ENCODE data around the gene ACY1. TPM values are rescaled to one million over a fixed set of nuclear protein-coding genes. Genes with fewer than 3 reads are reported as not detected.
"Not testable (repeated sequence)": the region's sequence is repeated elsewhere in the genome, so short reads cannot be mapped to it uniquely, and the experiment has no call there.

Gene ACY1
- total and polyA plus RNA-seq, 12 donors: 18.7 to 45.6 (median 25.0) TPM

DNA sequence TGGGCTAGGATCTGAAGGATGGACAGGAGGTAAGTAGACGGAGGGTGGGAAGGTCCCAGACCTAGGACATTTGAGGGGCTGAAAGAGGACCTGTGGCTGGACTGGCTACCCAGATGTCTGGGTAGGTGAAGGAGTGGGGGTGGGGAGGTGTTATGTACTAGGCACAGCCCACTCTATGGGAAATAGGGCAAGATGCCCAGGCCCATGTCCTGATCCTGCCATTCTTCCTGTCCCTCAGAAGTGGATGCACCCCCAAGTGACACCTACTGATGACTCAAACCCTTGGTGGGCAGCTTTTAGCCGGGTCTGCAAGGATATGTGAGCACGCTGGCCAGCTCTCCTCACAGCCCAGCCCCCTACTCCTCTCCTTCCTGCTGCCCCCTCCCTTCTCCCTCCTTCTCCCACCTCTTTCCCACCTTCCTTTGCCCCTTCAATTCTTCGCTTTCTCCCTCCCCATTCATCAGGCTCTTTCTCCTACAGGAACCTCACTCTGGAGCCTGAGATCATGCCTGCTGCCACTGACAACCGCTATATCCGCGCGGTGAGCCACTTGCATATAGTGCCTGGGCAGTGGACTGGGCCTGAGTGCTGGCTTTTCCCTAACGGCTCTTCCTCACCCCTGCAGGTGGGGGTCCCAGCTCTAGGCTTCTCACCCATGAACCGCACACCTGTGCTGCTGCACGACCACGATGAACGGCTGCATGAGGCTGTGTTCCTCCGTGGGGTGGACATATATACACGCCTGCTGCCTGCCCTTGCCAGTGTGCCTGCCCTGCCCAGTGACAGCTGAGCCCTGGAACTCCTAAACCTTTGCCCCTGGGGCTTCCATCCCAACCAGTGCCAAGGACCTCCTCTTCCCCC is 5.2 kb downstream of the ACY1 start:
- 81 to 83% methylated on average over 15 of the region's 15 CpGs for WGBS, 2 donors
- DNase-seq: no peak

DNA sequence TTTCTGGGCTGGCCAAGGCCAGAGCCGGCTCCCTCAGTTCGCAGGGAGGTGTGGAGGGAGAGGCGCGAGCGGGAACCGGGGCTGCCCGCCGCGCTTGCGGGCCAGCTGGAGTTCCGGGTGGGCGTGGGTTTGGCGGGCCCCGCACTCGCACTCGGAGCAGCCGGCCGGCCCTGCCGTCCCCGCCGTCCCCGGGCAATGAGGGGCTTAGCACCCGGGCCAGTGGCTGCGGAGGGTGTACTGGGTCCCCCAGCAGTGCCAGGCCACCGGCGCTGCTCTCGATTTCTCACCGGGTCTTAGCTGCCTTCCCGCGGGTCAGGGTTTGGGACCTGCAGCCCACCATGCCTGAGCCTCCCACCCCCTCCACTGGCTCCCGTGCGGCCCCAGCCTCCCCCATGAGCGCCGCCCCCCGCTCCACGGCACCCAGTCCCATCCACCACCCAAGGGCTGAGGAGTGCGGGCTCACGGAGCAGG is 7.2 kb downstream of the ACY1 start:
- not testable (repeated sequence) for H3K9me3 ChIP-seq, ATAC-seq, DNase-seq, H3K4me3 ChIP-seq, H3K27me3 ChIP-seq
- H3K27ac ChIP-seq: peak overlapping the region in 1 of 10 donors; percentile 51
- H3K36me3 ChIP-seq: peaks cover 0 to 41% (median 16%) of the 10 kb centered on the region in 9 donors
- intact Hi-C loops (cut with DNase I): loop anchor here in 1 of 10 donors (10.0 kb wide), 1 partner anchor 294 kb away; the partner anchor contains the start of gene GLYCTK
- peaks cover 5 to 39% (median 28%) of the 10 kb centered on the region in 9 donors for H3K4me1 ChIP-seq
- 73 to 77% methylated on average over 38 of the region's 38 CpGs for WGBS, 2 donors

More for the DNA sequence above, 5.2 kb downstream of the ACY1 start:
- intact Hi-C loops (cut with DNase I): no loop called here
- Histone ChIP-seq H3K4me1 (peaks cover 8 to 34% (median 22%) of the 10 kb centered on the region in 9 donors), H3K36me3 (peaks cover 0 to 26% (median 3%) of the 10 kb centered on the region in 9 donors), H3K27me3 (no peaks in the 10 kb centered on the region), H3K9me3 (no peaks in the 10 kb centered on the region), H3K4me3 (no peak overlapping the region), H3K27ac (peak overlapping the region in 1 of 10 donors; percentile 35)
- no peak for ATAC-seq
- TF ChIP-seq, protein P1, sequence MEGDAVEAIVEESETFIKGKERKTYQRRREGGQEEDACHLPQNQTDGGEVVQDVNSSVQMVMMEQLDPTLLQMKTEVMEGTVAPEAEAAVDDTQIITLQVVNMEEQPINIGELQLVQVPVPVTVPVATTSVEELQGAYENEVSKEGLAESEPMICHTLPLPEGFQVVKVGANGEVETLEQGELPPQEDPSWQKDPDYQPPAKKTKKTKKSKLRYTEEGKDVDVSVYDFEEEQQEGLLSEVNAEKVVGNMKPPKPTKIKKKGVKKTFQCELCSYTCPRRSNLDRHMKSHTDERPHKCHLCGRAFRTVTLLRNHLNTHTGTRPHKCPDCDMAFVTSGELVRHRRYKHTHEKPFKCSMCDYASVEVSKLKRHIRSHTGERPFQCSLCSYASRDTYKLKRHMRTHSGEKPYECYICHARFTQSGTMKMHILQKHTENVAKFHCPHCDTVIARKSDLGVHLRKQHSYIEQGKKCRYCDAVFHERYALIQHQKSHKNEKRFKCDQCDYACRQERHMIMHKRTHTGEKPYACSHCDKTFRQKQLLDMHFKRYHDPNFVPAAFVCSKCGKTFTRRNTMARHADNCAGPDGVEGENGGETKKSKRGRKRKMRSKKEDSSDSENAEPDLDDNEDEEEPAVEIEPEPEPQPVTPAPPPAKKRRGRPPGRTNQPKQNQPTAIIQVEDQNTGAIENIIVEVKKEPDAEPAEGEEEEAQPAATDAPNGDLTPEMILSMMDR (IDR thresholded peaks at IDR 0.05): no peak

DNA sequence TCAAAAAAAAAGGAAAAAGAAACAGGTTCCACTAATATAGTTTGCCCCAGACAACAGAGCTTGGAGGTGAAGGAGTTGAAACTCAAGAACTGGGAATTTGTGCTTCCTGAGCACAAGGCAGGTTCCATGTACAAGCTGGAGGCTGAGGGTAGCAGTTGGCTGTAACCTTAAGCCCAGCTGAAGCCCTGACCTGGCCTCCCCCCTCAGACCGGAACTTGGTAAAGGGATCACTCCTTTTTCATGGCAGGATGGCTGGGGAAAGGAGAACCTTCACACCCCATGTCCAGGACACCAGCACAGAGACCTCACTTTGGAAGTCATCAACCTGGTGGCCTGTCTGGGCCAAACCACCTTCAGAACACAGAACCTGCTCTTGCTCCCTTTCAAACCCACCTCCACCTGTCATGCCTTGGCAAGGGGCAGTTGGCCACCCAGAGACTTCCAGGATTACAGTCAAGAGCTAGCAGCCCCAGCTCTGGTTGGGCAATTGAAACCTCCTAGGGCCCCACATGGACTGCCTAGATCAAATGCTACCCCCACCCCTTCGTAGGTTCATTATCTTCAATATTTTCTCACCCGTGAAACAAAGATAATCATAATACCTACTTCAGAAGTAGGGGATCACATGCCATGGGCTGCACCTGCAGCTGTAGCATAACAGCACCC is 8.8 kb downstream of the ACY1 start:
- Histone ChIP-seq H3K36me3 (peaks cover 0 to 41% (median 16%) of the 10 kb centered on the region in 9 donors), H3K27me3 (no peaks in the 10 kb centered on the region), H3K4me1 (peaks cover 5 to 39% (median 30%) of the 10 kb centered on the region in 9 donors), H3K9me3 (no peaks in the 10 kb centered on the region), H3K4me3 (no peak overlapping the region), H3K27ac (no peak overlapping the region)
- intact Hi-C loops (cut with DNase I): loop anchor here in 1 of 10 donors (10.0 kb wide), 1 partner anchor 293 kb away; the partner anchor contains the start of gene GLYCTK
- WGBS, 2 donors: 75 to 84% methylated on average over 3 of the region's 3 CpGs
- TF ChIP-seq, protein P1 (IDR thresholded peaks at IDR 0.05): no peak
- no peak for DNase-seq
- ATAC-seq: no peak

DNA sequence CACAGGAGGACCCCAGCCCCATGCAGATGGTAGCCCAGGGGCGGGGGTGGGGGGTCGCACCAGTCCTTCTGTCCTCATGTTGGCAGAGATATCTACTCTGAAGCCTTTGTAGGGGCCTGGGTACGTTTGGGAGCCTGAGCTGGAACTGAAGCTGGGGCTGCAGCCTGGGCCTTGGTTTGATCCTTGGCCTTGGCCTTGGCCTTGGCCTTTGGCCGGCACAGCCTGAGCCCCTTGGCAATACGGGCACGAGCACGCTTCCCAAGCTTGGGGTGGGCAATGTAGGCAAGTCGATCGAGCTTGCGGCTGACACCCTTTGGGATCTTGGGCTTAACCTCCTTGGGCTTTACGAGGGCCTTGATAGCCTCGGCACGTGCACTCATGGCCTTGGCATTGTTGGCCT is 10.3 kb downstream of the ACY1 start:
- not testable (repeated sequence) for ATAC-seq, H3K27me3 ChIP-seq, DNase-seq, H3K4me3 ChIP-seq, H3K9me3 ChIP-seq, H3K27ac ChIP-seq
- 83 to 89% methylated on average over 7 to 10 of the region's 13 CpGs for WGBS, 2 donors
- Histone ChIP-seq H3K36me3 (peaks cover 0 to 41% (median 16%) of the 10 kb centered on the region in 9 donors), H3K4me1 (peaks cover 5 to 39% (median 30%) of the 10 kb centered on the region in 9 donors)
- intact Hi-C loops (cut with DNase I): loop anchor here in 1 of 10 donors (10.0 kb wide), 1 partner anchor 291 kb away; the partner anchor contains the start of gene GLYCTK

DNA sequence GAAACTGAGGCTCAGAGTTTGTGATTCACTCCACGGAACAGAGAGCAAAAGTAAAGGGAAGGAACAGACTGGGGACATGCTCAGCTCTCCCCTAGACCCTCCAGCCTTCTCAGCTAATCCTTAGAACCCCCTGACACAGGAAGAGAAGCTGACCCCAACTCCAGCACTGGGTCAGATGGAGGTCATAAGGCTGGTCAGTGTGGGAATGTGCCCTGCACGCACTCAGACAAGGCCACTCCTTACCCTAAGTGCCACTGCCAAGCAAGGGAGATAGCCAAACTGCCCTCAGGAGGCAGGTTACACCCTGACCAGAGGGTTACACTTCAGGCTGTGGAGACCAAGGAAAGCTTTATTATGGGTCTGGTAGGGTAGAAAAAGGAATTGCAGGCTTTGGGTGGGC is 11.2 kb downstream of the ACY1 start:
- peak overlapping the region in 8 of 10 donors; percentile 64 to 94 (median 84) for H3K4me3 ChIP-seq
- TF ChIP-seq, protein P1 (IDR thresholded peaks at IDR 0.05): no peak
- no peak for DNase-seq
- H3K9me3 ChIP-seq: no peaks in the 10 kb centered on the region
- intact Hi-C loops (cut with DNase I): loop anchor here in 1 of 10 donors (10.0 kb wide), 1 partner anchor 290 kb away; the partner anchor contains the start of gene GLYCTK
- H3K27ac ChIP-seq: peak overlapping the region in 5 of 10 donors; percentile 86 to 95 (median 90)
- no peaks in the 10 kb centered on the region for H3K27me3 ChIP-seq
- 69 to 76% methylated on average over 2 of the region's 2 CpGs for WGBS, 2 donors
- peaks cover 0 to 41% (median 16%) of the 10 kb centered on the region in 9 donors for H3K36me3 ChIP-seq
- peaks cover 5 to 31% (median 25%) of the 10 kb centered on the region in 9 donors for H3K4me1 ChIP-seq
- ATAC-seq: peak in 1 of 8 donors; percentile 29
